BJ (cell line): ENCODE measurements around the gene ATP8A1. TPM values are rescaled to one million over a fixed set of nuclear protein-coding genes. Genes with fewer than 3 reads are reported as not detected.
"Not testable (repeated sequence)": the region's sequence is repeated elsewhere in the genome, so short reads cannot be mapped to it uniquely, and the experiment has no call there.

Experiments used
- CTCF ChIA-PET: fragments of 350-600 bp; formaldehyde crosslinking; extraction: SDS; loops from one replicate; lab custom pipeline; 2021; ENCODE audit warnings: antibody characterized with exemption, inconsistent platforms; lab: Yijun Ruan, JAX
- POLR2A ChIA-PET: fragments of 300-600 bp; sonication (Branson Sonifier 250); formaldehyde crosslinking; extraction: SDS; loops from one replicate; lab custom pipeline; 2021; ENCODE audit warnings: antibody characterized with exemption; lab: Charles Lee
- DNase-seq: peaks from one replicate; pipeline ENCODE4 v3.0.0-alpha.2; 2011; ENCODE audit warnings: low read depth
- H3K27me3 ChIP-seq: 2 replicates; pipeline ENCODE4 v1.6.0; 2011; ENCODE audit warnings: low read length; ENCODE audit not compliant: control insufficient read depth, insufficient read depth
- H3K36me3 ChIP-seq: 2 replicates; pipeline ENCODE4 v1.5.1; 2011; ENCODE audit warnings: low read length; ENCODE audit not compliant: control insufficient read depth, insufficient read depth
- H3K4me3 ChIP-seq: 2 replicates; pipeline ENCODE4 v1.5.1; 2011; ENCODE audit warnings: low read depth, mild to moderate bottlenecking, control low read depth, low read length
- CTCF ChIP-seq: IDR thresholded peaks from 2 replicates; pipeline ENCODE4 v1.5.1; 2011; ENCODE audit warnings: low read depth, mild to moderate bottlenecking, control low read depth, inconsistent platforms, low read length, moderate library complexity; ENCODE audit not compliant: insufficient read depth
- polyA minus RNA-seq: library from RNA; depleted of rRNA, polyadenylated mRNA; stranded (reverse); fragments of >200 nt; gene quantifications from 2 replicates; pipeline ENCODE4 v1.2.3, GENCODE V29; 2011; rRNA and poly(A)+ RNA removed
- polyA plus RNA-seq: library from polyadenylated mRNA; depleted of rRNA; stranded (reverse); fragments of >200 nt; gene quantifications from 2 replicates; pipeline ENCODE4 v1.2.3, GENCODE V29; 2011; rRNA removed

Gene ATP8A1
- polyA plus RNA-seq, result 0.02 and 0.37 TPM in 2 replicates
- polyA minus RNA-seq, result 0.05 and 0.14 TPM in 2 replicates

GRCh38 chr4:42656944-42657792 lies at the start of gene ATP8A1:
ATP8A1 (minus strand) TSS chr4:42657105; CDS start chr4:42656873, 232 bp downstream.
- peak; percentile 20; the same call in 1 of the 2 replicates for TF ChIP-seq CTCF
- no peaks in the 10 kb centered on the region for H3K27me3 ChIP-seq
- H3K36me3 ChIP-seq, result no peaks in the 10 kb centered on the region
- H3K4me3 ChIP-seq, result peak within 1 kb of the TSS; percentile 59
- ChIA-PET POLR2A (interaction anchor here (0.6 kb wide), 1 partner anchor 48 kb away, joined by 3 read pairs; no protein-coding TSS in a partner anchor), CTCF (interaction anchor here (0.6 to 1.2 kb wide), 3 partner anchors 13 to 21 kb away, joined by 3 to 4 read pairs (median 3); no protein-coding TSS in a partner anchor)
- DNase-seq, result peak; percentile 18

- TF ChIP-seq CTCF, result no peak
- H3K4me3 ChIP-seq, result no peak overlapping the region
- CTCF ChIA-PET, result no interaction called here
- H3K27me3 ChIP-seq, result no peaks in the 10 kb centered on the region
- DNase-seq, result no peak
- H3K36me3 ChIP-seq, result no peaks in the 10 kb centered on the region
- POLR2A ChIA-PET, result no interaction called here
Observed at GRCh38 chr4:42706086-42706485, 49.2 kb upstream of the ATP8A1 start.

DNA sequence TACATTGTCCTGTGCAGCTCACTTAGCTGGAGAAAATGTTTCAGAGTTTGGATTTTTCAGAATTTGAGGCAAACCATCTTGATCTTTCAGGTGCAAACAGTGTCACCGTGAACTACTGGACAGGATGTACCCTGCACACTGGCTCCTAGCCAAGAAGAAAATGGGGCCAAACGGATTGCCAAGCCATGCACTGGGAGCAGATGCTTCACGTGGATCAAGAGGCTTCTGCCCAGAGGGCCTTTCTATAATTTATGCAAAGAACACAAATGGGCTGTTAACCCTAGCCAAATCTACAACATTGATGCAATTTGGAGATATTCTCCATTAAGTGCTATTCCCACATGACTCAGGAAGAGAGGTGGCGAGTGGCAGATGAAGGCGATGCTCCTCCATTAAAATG lies 46.9 kb upstream of the ATP8A1 start:
- CTCF ChIA-PET, result no interaction called here
- no peak for DNase-seq
- POLR2A ChIA-PET, result no interaction called here
- H3K4me3 ChIP-seq, result no peak overlapping the region
- TF ChIP-seq CTCF, result no peak
- H3K27me3 ChIP-seq, result no peaks in the 10 kb centered on the region
- no peaks in the 10 kb centered on the region for H3K36me3 ChIP-seq

DNA sequence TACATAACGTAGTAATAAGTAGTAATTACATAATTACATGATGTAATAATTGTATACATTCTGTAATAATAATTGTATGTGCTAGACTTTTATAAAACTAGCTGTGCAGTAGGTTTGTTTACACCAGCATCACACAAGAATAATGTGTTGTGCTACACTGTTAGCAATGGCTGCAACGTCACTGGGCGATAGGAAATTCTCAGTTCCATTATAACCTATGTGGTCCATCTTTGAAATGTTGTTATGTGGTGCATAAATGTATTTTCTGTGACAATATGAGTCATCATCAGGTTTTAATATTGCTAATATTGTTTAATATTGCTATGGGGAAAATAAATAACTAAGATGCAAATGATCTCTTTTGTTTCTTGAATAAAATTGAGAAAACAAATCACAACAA lies 46.0 kb upstream of the ATP8A1 start:
- ChIA-PET CTCF (no interaction called here), POLR2A (no interaction called here)
- TF ChIP-seq CTCF, result no peak
- H3K27me3 ChIP-seq, result no peaks in the 10 kb centered on the region
- no peak for DNase-seq
- H3K4me3 ChIP-seq, result no peak overlapping the region
- H3K36me3 ChIP-seq, result no peaks in the 10 kb centered on the region

DNA sequence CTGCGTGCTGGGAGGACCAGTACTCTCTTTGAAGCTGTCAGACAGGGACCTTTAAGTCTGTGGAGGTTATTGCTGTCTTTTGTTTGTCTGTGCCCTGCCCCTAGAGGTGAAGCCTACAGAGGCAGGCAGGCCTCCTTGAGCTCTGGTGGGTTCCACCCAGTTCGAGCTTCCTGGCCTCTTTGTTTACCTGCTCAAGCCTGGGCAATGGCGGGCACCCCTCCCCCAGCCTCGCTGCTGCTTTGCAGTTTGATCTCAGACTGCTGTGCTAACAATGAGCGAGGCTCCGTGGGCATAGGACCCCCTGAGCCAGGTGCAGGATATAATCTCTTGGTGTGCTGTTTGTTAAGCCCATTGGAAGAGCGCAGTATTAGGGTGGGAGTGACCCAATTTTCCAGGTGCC lies 44.9 kb upstream of the ATP8A1 start:
- POLR2A ChIA-PET, DNase-seq, CTCF ChIA-PET: not testable (repeated sequence)

More for the DNA sequence above, 44.9 kb upstream of the ATP8A1 start:
- H3K27me3 ChIP-seq, H3K36me3 ChIP-seq, H3K4me3 ChIP-seq: not testable (repeated sequence)
